AG08395 (cell line): ENCODE data around the gene MRC2.
"Not testable (repeated sequence)": the region's sequence is repeated elsewhere in the genome, so short reads cannot be mapped to it uniquely, and the experiment has no call there.

Source experiments
- DNase-seq: peaks from one replicate; pipeline ENCODE4 v3.0.0; 2012; ENCODE audit warnings: mixed read lengths, low spot score

Gene MRC2

DNA sequence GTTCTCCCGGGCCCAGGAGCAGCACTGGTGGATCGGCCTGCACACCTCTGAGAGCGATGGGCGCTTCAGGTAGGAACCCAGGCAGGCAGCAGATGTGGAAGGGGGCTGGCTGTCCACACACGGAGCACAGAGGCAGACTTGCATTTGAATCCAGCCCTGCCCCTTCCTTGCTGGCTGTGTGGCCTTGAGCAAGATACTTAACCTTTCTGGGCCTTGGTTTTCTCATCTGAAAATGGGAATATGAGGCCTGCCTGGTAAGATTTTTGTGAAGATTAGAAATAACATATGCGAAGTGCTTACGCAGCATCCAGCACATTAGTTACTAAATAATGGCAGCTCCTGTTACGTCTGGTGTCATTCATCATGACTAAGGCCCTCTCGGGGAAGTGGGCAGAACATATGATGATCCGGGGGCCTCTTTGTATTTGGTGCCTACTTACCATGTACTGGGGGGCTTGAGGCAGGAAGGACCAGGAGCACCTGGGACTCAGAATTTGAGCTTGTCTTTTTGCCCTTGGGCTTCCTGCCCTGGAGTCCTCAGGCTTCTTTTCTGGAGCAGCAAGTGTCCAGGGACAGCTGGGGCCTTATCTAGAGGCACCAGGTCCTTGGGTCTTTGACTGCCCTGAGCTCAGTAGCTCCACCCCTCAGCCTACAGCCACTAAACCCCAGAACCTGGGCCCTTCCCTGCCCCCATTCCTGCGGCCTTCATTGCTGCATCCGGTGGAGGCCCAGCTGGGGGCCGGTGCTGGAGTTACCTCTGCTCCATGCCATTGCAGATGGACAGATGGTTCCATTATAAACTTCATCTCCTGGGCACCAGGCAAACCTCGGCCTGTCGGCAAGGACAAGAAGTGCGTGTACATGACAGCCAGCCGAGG is 53.8 kb downstream of the MRC2 start:
- no peak for DNase-seq

DNA sequence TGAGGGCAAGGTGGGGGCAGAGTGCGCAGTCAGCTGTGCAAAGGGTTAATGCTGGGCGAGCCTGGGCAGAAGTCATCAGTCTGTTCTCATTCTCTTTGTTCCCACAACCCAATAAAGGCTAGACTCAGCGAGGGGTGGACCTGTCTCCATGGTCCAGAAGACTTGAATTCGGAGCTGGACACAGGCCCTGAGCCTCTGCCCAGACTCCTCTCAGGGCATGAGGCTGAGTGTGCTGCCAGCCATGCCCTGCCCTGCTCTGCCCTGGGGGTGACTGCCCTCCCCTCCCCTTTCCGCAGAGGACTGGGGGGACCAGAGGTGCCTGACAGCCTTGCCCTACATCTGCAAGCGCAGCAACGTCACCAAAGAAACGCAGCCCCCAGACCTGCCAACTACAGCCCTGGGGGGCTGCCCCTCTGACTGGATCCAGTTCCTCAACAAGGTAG is 54.5 kb downstream of the MRC2 start:
- DNase-seq: no peak

DNA sequence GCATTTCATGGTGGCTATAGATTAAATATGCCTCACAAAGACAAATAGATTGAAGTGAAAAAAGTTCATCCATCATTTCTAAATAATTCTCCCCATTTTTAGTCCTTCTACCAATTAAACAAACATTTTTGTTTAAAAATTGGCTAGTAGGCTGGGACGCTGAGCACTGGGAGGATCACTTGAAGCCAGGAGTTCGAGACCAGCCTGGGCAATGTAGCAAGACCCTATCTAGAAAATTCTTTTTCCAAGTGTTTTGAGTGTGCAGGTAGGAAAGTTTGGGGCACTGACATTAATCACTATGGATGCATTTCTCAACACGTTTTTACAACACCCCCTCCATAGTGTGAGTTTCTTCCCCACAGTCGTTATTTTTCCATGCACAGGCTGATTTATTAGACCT is 56.7 kb downstream of the MRC2 start:
- DNase-seq: no peak

DNA sequence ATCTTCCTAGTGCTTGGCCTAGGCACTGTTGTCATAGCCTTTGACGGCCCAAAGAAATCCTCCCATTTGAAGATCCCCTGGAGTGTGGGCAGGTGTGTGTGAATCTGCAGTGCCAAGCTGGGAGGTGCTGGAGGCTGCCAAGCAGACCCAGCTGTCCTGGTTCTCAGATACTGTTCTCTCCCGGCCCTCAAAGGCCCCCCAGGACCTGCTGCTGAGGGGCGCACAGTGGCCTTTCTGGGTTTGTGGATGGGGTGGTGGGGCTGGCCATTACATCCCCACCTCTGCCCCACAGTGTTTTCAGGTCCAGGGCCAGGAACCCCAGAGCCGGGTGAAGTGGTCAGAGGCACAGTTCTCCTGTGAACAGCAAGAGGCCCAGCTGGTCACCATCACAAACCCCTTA is 60.5 kb downstream of the MRC2 start:
- no peak for DNase-seq

DNA sequence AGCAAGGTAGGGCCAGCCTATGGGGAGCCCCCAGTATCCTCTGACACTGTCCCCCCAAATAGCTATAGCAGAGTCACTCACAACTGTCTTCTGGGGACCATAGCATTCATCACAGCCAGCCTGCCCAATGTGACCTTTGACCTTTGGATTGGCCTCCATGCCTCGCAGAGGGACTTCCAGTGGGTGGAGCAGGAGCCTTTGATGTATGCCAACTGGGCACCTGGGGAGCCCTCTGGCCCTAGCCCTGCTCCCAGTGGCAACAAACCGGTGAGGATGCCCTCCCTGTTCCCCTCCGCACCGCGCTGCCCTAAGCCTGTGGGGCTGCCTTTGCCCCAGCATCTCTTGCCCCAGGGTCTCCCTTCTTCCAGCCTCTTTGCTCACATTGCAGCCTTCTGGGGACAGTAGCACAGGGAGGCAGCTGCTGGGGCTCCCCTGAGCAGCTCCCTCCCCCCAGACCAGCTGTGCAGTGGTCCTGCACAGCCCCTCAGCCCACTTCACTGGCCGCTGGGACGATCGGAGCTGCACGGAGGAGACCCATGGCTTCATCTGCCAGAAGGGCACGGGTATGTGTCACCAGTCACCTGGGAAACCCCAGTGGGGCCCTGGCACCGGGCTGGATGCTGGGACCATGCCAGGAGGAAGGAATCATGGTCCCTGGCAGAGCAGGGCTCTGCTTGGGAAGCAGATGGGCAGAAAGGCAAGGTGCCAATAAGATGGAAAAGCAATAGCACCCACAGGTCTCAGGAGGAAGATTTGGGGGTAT is 61.1 kb downstream of the MRC2 start:
- DNase-seq: no peak

DNA sequence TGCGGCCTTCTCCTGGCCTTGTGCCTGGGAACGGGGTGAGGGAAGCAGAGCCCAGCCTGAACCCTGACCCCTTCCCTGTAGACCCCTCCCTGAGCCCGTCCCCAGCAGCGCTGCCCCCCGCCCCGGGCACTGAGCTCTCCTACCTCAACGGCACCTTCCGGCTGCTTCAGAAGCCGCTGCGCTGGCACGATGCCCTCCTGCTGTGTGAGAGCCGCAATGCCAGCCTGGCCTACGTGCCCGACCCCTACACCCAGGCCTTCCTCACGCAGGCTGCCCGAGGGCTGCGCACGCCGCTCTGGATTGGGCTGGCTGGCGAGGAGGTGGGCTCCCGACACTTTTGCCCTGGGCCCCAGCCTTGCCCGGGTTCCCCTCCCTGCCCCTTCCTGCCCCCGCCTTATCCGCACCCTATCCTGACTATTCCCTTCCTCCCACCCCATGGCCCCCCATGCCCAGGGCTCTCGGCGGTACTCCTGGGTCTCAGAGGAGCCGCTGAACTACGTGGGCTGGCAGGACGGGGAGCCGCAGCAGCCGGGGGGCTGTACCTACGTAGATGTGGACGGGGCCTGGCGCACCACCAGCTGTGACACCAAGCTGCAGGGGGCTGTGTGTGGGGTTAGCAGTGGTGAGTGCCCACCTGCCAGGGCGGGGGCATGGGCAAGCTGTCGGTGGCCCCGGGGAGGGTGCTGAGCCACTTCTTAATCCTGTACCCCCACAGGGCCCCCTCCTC is 62.1 kb downstream of the MRC2 start:
- no peak for DNase-seq

DNA sequence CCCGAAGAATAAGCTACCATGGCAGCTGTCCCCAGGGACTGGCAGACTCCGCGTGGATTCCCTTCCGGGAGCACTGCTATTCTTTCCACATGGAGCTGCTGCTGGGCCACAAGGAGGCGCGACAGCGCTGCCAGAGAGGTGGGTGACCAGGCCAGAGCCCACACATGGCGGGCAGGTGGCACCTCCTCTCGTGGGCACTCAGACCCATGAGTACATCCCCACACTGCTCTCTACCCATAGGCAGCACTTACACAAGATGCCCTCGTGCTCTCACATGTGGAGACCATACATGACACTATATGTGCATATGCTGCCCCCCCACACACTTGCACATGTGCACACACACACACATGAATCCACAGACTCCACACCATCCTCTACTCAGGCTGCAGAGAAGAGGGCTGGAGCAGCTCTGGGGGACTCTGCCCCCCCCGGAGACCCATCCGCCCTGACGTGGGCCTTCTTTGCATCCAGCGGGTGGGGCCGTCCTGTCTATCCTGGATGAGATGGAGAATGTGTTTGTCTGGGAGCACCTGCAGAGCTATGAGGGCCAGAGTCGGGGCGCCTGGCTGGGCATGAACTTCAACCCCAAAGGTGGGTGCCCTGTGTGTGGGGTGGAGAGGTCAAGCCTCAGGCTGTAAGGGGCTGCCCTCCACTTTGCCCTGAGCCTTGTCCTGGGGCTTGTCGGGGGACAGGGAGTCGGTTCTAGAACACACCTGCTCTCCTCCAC is 62.9 kb downstream of the MRC2 start:
- DNase-seq: no peak

DNA sequence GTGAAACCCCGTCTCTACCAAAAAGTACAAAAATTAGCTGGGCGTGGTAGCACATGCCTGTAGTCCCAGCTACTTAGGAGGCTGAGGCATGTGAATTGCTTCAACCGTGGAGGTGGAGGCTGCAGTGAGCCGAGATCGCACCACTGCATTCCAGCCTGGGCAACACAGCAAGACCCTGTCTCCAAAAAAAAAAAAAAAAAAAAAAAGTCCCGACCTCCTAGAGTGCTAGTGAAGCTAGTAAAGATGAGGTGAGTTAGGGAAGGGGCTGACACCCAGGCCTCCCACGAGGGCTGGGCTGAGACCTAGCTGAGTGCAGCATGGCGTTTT is 64.1 kb downstream of the MRC2 start:
- DNase-seq: not testable (repeated sequence)

DNA sequence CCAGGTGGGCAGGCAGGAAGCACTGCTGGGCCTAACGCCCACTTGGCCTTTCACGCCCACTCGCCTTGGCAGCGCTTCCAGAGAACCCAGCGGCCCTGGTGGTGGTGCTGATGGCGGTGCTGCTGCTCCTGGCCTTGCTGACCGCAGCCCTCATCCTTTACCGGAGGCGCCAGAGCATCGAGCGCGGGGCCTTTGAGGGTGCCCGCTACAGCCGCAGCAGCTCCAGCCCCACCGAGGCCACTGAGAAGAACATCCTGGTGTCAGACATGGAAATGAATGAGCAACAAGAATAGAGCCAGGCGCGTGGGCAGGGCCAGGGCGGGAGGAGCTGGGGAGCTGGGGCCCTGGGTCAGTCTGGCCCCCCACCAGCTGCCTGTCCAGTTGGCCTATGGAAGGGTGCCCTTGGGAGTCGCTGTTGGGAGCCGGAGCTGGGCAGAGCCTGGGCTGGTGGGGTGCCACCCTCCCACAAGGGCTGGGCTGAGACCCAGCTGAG is 64.7 kb downstream of the MRC2 start:
- no peak for DNase-seq

DNA sequence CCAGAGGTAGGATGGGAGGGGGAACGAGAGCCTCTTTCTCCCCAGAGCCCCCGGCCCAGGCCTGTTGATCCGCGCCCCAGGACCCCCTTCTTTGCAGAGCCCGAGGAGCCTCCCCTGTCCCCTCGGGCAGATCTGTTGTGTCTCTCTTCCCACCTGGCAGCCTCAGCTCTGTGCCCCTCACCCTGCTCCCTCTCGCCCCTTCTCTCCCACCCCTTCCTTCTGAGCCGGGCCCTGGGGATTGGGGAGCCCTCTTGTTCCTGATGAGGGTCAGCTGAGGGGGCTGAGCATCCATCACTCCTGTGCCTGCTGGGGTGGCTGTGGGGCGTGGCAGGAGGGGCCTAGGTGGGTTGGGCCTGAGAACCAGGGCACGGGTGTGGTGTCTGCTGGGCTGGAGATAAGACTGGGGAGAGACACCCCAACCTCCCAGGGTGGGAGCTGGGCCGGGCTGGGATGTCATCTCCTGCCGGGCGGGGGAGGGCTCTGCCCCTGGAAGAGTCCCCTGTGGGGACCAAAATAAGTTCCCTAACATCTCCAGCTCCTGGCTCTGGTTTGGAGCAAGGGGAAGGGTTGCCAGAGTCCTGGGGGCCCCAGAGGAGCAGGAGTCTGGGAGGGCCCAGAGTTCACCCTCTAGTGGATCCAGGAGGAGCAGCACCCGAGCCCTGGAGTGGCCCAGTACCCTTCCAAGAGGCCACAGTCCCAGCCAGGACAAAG is 65.4 kb downstream of the MRC2 start:
- DNase-seq: peak; percentile 54

DNA sequence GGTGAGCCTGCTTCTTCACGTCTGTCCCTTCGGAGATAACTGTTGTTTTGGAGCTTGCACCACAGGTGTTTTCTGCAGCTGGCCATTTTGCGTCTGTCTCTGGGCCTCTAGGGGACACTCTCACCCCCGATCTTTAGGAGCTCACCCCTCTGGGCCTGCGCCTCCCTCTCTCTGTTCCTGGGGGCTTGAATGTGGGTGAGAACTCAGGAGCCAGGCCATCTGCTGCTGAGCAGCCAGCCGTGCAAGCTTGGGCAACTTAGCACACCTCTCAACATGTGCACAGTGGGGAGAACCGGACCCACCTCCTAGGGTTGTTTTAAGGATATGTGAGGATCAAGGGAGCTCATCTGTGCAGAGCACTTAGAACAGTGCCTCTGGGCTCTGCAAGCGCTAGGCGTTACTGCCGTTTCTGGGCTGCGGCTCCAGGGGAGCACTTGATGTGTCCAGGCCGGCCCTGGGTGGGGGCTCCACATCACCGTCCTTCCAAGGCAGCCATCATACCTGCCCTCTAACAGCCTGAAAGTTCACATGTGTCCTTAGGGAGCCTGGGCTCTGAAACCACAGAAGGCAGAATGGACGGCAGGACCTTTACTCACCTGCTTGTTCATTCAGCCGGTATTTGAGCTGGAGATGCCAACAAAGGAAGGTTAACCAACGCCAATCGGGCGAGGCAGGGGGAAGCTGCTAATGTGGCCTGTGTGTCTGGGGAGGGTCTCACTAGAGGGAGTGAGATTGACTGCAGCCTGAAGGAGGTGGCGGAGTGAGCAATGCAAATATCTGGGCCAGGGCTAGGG is 66.3 kb downstream of the MRC2 start:
- DNase-seq: no peak

DNA sequence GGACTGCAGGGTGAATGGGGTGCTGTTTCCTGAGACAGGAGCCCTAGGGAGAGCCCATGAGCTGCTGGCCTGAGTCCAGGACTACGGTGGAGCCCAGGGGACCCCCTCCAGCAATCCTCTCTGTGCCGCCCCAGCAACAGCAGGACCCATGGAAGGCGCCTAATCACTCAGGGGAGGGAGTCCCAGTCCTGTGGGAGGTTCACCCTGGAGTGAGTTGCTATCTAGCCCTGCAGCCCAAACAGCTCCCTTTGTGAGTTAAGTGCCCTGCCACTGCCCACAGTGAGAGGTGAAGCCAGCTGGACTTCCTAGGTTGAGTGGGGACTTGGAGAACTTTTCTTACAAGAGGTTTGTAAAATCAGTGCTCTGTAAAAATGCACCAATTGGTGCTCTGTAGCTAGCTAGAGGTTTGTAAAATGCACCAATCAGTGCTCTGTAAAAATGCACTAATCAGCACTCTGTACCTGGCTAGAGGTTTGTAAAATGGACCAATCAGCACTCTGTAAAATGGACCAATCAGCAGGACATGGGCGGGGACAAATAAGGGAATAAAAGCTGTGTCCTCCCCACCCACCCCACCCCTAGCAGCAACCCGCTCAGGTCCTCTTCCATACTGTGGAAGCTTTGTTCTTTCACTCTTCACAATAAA is 67.7 kb downstream of the MRC2 start:
- DNase-seq: not testable (repeated sequence)

DNA sequence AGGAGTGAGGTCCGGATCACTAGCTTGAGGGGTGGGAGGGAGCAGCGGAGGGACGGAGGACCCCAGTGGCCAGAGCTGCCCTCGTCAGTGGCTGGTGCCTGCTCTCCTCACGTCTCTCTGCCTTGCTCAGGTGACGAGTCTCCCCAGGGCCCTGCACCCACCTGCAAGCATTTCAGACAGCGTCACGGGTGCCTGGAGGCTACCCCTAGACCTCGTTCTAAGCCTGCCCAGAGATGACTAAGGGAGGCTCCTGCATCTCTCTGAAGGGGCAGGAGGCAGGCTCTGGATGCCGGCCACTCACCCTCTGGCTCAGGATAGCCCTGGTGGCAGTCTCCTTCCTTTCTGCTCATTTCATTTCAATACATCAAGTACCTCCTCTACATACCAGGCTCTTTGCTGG is 68.8 kb downstream of the MRC2 start:
- DNase-seq: peak; percentile 58

DNA sequence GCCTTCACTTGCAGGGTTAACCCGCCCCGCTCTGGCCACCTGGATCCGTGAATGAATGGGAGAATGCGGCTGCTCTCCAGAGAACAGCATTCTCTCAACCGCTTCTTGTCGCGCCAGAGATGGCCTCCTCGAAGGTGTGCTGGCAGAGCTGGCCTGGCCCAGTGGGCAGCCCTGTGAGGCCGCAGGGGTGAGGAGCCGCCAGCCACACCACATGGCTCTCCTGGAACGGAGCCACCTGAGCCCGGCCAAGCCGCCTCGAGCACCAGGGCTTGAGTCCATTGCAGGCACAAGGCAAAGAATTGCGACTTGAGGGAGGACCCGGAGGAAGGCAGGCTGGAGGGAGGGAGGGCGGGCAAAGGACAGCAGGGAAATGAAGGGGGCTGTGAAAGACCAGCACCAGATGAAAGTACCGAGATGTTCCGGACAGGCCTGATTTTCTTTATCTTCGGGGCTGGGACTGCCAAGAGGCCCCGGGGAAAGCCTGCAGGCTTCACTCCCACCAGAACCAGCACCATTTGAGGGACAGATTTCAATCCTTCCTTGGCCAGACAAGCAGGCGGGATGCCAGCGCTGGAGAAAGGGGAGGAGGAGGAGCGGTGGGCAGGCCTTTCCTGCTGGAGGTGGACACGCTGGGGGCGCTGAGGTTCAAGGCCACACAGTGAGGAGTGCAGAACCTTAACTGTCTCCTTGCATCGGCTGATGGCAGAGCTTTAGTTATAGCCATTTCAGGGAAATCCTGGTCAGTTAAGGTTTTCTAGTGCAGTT is 69.4 kb downstream of the MRC2 start:
- DNase-seq: no peak

DNA sequence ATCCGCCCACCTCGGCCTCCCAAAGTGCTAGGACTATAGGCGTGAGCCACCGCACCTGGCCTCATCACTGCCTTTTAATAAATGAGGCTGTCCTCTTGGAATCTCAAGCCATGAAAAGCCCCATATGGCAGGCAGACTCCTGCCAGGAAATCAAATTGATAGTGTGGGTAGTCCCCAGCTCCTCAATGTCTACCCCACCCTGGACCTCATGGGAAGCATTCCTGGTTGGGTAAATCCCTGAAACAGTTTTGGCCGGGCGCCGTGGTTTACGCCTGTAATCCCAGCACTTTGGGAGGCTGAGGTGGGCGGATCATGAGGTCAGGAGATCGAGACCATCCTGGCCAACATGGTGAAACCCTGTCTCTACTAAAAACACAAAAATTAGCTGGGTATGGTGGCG is 71.0 kb downstream of the MRC2 start:
- DNase-seq: not testable (repeated sequence)

DNA sequence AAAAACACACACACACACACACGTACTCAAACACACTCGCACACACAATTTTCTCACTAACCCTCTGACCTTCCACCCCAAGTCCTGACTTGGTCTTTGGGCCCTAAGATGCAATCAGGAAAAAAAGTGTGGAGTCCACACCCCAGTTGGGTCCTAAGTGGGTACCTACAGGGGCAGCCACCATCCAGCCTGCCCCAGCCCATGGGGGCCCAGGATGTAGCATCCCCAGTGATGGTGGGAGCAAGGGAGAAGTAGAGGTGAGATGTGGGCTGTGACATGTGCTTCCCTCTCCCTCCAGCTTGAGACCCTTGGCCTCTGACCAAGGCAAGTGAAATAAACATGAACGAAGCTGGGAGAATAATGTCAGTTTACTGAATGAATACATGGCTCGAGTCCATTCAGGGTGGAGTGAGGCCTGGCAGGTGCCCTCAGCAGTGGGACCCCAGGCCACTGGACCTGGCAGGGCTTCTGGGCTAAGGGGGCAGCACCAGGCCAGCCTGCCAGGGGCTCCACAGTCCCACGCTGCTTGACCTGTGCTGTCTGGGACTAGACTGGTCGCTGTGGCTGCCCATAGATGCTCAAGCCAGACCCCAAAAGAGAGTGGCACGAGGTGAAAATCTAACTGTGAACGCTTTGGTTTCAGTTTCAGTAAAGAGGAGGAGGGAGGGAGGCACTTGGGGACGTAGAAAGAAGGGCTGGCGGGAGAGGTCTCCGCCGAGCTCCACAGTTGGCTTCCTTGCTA is 73.7 kb downstream of the MRC2 start:
- DNase-seq: no peak

DNA sequence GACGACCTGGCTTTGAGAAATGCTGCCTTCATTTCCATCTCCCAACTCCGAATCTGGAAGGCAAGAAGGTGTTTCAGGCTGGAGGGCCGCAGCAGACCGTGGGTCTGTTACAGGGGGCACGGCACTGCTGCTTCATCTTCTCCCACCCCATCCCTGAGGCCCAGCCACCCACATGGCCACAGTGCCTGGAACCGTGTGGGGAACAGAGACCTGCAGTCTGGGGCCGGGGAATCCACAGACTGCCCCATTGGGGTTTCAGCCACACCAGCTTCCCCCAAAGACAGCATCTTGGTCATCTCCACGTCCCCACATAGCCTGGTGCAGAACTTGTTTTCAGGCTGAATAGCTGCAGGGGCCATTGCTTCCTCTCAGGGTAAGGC is 74.2 kb downstream of the MRC2 start:
- no peak for DNase-seq

DNA sequence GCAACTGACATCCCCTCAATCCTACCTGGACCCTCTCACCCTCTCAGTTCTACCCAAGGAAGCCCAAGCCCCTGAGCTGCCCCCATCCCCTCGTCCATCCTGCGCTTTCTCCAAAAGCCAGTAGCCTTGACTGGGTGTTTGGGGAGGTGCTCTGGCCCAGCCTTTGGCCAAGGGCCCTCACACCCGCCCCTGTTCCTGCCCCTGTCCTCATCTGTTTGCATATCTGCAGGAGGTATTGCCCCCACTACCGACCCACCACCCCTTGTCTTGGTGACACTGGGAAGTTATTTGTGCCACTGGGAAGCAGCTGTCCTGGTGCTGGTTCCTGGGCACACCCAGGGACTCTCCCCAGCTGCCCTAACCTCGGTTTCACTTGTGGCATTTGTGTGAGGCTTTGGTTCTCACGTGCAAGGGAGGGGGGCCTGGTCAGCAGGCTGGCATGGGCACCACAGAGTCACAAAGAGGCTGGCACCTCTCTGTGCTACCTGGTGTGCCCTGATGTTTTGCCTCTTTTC is 75.3 kb downstream of the MRC2 start:
- no peak for DNase-seq
